Measurements from ENCODE around the gene PSME4.

PSME4 gene

DNA sequence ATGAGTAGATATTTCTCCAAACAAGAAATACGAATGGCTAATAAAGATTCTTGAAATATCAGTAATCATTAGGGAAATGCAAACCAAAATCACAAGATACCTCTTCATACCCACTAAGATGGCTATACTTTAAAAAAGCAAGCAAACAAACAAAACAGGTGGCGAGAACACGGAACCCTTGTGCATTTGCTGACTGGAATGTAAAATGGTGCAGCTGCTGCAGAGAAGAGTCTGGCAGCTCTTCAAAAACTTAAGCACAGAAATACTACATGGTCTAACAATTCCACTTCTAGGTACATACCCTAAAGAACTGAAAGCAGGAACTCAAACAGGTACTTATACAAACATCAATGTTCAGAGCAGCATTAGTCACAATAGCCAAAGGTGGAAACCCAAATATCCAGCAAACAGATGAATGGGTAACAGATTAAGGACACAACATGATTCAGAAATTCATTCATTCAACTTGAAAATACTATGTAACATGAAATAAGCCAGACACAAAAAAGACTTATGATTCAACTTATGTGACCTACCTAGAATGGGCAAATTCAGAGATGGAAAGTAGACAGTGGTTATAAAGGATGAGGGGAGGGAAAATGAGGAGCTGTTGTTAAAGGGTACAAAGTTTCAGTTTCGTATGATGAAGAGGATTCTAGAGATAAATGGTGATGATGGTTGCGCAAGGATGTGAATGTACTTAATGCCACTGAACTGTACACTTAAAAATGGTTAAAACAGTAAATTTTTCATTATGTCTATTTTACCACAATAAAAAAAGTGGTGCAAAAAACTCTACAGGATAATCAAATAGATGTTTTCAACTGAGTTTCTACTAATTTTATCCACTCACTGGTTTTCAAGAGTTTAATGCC, 84.2 kb downstream of the PSME4 start:
- TF ChIP-seq, protein P1, sequence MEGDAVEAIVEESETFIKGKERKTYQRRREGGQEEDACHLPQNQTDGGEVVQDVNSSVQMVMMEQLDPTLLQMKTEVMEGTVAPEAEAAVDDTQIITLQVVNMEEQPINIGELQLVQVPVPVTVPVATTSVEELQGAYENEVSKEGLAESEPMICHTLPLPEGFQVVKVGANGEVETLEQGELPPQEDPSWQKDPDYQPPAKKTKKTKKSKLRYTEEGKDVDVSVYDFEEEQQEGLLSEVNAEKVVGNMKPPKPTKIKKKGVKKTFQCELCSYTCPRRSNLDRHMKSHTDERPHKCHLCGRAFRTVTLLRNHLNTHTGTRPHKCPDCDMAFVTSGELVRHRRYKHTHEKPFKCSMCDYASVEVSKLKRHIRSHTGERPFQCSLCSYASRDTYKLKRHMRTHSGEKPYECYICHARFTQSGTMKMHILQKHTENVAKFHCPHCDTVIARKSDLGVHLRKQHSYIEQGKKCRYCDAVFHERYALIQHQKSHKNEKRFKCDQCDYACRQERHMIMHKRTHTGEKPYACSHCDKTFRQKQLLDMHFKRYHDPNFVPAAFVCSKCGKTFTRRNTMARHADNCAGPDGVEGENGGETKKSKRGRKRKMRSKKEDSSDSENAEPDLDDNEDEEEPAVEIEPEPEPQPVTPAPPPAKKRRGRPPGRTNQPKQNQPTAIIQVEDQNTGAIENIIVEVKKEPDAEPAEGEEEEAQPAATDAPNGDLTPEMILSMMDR (IDR thresholded peaks at IDR 0.05; ENCODE audit: borderline replicate concordance, insufficient read depth, low read depth, low read length) = no peak
- no peak overlapping the region for H3K4me3 ChIP-seq (ENCODE audit: low read depth, low read length)

DNA sequence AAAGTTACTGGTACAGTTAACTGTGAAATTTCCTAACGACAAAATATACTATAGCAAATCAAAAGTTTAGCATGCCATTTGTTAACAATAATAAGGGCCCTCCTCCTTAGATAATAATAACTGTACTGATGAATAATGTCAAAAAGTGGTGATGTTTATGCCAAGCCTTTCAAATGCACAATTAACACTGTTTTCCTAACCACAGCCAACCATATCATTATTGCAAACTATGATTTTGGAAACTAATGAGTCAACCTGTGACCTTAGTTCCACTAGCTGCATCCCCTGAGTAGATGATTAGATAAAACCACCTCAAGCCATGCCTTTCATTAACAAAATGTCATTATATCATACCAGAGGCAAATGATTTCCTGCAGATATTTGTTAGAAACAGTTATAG, 85.9 kb downstream of the PSME4 start:
- no peak overlapping the region for H3K4me3 ChIP-seq (ENCODE audit: low read depth, low read length)
- TF ChIP-seq, protein P1 (IDR thresholded peaks at IDR 0.05; ENCODE audit: borderline replicate concordance, insufficient read depth, low read depth, low read length) = no peak

DNA sequence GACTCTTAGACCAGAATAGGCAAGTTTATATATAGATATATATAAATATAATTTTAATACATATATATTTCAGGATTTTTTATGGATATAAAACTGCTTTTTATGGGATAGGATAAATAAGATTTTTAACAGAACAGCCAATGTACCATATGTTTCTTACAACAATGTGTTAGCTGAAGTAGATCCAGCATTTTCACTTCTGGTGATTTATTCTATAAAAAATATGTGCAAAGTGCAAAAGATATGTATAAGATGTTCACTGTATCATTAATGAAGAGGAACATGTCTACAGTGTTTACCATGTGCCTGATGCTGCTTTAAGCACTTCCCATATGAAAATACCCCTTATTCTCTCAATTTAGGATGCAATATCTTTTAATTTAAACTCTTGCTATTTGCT, 88.8 kb downstream of the PSME4 start:
- TF ChIP-seq, protein P1 (IDR thresholded peaks at IDR 0.05; ENCODE audit: borderline replicate concordance, insufficient read depth, low read depth, low read length) = no peak
- H3K4me3 ChIP-seq (ENCODE audit: low read depth, low read length) = no peak overlapping the region

DNA sequence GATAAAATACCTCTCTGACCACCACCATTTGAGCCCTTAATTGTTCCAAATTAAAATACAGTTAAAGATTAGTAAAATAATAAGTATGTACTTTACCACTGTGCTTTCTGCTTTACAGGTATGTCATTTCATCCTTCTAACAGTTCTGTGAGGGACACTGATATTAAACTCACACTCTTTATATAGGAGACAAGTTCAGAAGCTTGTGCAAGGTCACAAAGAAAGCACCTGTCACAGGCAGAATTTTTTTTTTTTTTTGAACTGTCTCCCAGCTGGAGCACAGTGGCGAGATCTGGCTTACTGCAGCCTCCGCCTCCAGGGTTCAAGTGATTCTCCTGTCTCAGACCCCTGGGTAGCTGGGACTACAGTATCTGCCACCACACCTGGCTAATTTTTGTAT, 89.4 kb downstream of the PSME4 start:
- TF ChIP-seq, protein P1 (IDR thresholded peaks at IDR 0.05; ENCODE audit: borderline replicate concordance, insufficient read depth, low read depth, low read length) = no peak
- no peak overlapping the region for H3K4me3 ChIP-seq (ENCODE audit: low read depth, low read length)

DNA sequence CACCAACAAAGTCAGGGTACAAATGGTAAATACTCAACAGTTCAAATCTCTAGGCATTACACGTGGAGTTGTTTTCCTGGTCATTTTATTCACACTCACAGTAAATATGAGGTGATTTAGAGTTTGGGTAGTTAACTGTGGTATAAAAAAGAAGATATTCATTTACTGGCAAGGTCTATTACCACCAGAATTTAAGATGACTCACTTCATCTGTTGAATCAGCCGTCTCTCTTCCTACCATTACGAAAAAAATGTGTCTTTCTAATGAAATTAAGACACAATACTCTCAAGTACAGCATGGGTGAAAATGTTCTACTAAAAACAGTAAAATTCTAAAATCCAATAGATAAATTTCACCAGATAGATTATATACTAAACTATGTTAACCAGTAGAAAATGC, 90.0 kb downstream of the PSME4 start:
- no peak overlapping the region for H3K4me3 ChIP-seq (ENCODE audit: low read depth, low read length)
- TF ChIP-seq, protein P1 (IDR thresholded peaks at IDR 0.05; ENCODE audit: borderline replicate concordance, insufficient read depth, low read depth, low read length) = no peak

DNA sequence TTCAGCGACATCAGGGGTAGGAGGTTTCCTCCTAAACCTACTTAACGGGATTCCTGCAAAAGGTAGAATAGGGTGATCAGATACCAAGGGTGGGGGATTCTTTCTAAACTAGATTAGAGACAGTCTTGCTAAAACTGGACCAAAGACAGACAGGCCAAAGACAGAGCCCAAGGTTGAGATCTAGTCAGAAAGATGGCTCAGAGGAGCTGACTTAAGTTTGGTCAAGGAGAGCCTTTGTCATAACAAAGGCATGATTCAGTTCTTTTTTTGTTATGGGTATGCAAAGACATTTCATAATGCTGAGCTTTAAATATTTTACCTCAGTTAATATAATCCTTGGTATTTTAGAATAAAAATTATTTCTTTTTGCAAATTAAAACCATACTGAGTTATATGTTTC, 93.2 kb downstream of the PSME4 start:
- TF ChIP-seq, protein P1 (IDR thresholded peaks at IDR 0.05; ENCODE audit: borderline replicate concordance, insufficient read depth, low read depth, low read length) = no peak
- H3K4me3 ChIP-seq (ENCODE audit: low read depth, low read length) = no peak overlapping the region

DNA sequence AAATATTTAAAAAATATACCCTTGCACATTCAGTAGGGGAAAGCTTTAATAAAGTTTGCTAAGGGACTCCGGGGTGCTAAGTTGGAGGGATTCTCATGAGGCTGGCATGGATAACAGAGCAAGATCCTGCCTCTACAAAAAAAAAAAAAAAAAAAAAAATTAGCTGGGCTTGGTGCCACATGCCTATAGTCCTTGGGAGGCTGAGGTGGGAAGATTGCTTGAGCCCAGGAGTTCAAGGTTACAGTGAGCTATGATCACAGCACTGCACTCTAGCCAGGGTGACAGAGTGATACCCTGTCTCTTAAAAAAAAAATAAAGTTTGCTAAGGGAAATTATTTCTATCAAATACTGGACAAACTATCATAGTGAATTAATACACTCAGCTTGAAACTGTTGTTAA, 93.7 kb downstream of the PSME4 start:
- H3K4me3 ChIP-seq (ENCODE audit: low read depth, low read length) = no peak overlapping the region
- TF ChIP-seq, protein P1 (IDR thresholded peaks at IDR 0.05; ENCODE audit: borderline replicate concordance, insufficient read depth, low read depth, low read length) = no peak

Measured in GM12875 (cell line).